ENCODE measurements around the gene ACOT13. TPM values are rescaled to one million over a fixed set of nuclear protein-coding genes. Genes with fewer than 3 reads are reported as not detected.
A peak's percentile ranks its signal among the peaks of the same experiment; 100 is the strongest.
"Not testable (repeated sequence)": the region's sequence is repeated elsewhere in the genome, so short reads cannot be mapped to it uniquely, and the experiment has no call there.

ACOT13 gene
- polyA plus RNA-seq, 1 experiment: 50.3 TPM

- CTCF ChIA-PET: interaction anchor here (0.9 to 8.0 kb wide), 3 partner anchors 8 to 113 kb away, joined by 3 to 127 read pairs (median 3); no protein-coding TSS in a partner anchor
- POLR2A ChIA-PET; DNase-seq (ENCODE audit: low read depth, low spot score): not testable (repeated sequence)
These were observed 28.8 kb downstream of the ACOT13 start for GRCh38 chr6:24695635-24696034.

GRCh38 chr6:24696097-24696496 lies 29.2 kb downstream of the ACOT13 start:
- H3K27ac ChIP-seq (ENCODE audit: low read depth, low read length): no peak overlapping the region
- TF ChIP-seq, protein P1, sequence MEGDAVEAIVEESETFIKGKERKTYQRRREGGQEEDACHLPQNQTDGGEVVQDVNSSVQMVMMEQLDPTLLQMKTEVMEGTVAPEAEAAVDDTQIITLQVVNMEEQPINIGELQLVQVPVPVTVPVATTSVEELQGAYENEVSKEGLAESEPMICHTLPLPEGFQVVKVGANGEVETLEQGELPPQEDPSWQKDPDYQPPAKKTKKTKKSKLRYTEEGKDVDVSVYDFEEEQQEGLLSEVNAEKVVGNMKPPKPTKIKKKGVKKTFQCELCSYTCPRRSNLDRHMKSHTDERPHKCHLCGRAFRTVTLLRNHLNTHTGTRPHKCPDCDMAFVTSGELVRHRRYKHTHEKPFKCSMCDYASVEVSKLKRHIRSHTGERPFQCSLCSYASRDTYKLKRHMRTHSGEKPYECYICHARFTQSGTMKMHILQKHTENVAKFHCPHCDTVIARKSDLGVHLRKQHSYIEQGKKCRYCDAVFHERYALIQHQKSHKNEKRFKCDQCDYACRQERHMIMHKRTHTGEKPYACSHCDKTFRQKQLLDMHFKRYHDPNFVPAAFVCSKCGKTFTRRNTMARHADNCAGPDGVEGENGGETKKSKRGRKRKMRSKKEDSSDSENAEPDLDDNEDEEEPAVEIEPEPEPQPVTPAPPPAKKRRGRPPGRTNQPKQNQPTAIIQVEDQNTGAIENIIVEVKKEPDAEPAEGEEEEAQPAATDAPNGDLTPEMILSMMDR (IDR thresholded peaks at IDR 0.05; ENCODE audit: low read depth, low read length): no peak
- ChIA-PET POLR2A (no interaction called here), CTCF (interaction anchor here (0.9 to 8.0 kb wide), 3 partner anchors 8 to 114 kb away, joined by 3 to 127 read pairs (median 3); no protein-coding TSS in a partner anchor)
- no peaks in the 10 kb centered on the region for H3K27me3 ChIP-seq (ENCODE audit: control insufficient read depth, insufficient read depth, low read length)
- no peaks in the 10 kb centered on the region for H3K9me3 ChIP-seq (ENCODE audit: control insufficient read depth, insufficient read depth, low read length)
- DNase-seq (ENCODE audit: low read depth, low spot score): no peak
- H3K4me3 ChIP-seq (ENCODE audit: low read depth, low read length): no peak overlapping the region

More at GRCh38 chr6:24695635-24696034, 28.8 kb downstream of the ACOT13 start:
- H3K27ac ChIP-seq (ENCODE audit: low read depth, low read length); H3K9me3 ChIP-seq (ENCODE audit: control insufficient read depth, insufficient read depth, low read length); H3K27me3 ChIP-seq (ENCODE audit: control insufficient read depth, insufficient read depth, low read length); H3K4me3 ChIP-seq (ENCODE audit: low read depth, low read length): not testable (repeated sequence)
- TF ChIP-seq, protein P1 (IDR thresholded peaks at IDR 0.05; ENCODE audit: low read depth, low read length): peak; percentile 43

- Histone ChIP-seq H3K4me3 (ENCODE audit: low read depth, low read length) (no peak overlapping the region), H3K27ac (ENCODE audit: low read depth, low read length) (no peak overlapping the region), H3K27me3 (ENCODE audit: control insufficient read depth, insufficient read depth, low read length) (no peaks in the 10 kb centered on the region), H3K9me3 (ENCODE audit: control insufficient read depth, insufficient read depth, low read length) (no peaks in the 10 kb centered on the region)
- TF ChIP-seq, protein P1 (IDR thresholded peaks at IDR 0.05; ENCODE audit: low read depth, low read length): no peak
- ChIA-PET CTCF (interaction anchor here (0.6 to 4.9 kb wide), 5 partner anchors 96 to 371 kb away, joined by 3 to 31 read pairs (median 3); no protein-coding TSS in a partner anchor), POLR2A (interaction anchor here (0.6 to 0.7 kb wide), 2 partner anchors 27 to 134 kb away, joined by 4 to 5 read pairs; no protein-coding TSS in a partner anchor)
- DNase-seq (ENCODE audit: low read depth, low spot score): no peak
These were observed 32.9 kb downstream of the ACOT13 start for GRCh38 chr6:24699521-24700359.

DNA sequence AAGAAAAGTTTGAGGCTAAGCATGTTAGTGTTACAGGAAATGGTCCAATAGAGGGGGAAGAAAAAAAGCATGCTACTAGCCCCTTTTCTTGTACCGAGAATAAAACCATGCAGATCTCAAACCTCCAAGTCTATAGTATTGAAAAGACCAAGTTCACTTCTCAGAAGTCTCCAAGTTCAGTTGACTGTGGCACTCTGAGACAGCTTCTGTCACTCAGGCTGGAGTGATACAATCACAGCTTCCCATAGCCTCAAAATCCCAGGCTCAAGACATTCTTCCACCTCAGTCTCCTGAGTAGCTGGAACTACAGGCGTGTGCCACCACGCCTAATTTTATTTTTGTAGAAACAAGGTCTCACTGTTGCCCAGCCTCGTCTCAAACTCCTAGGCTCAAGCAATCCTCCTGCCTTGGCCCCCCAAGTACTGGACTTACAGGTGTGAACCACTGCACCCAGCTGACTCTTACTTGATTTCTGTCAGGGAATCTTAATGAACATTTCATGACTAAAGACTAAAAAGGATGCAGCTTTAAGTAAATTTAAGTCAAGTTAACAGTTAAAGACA lies 35.9 kb downstream of the ACOT13 start:
- Histone ChIP-seq H3K27me3 (ENCODE audit: control insufficient read depth, insufficient read depth, low read length) (no peaks in the 10 kb centered on the region), H3K27ac (ENCODE audit: low read depth, low read length) (no peak overlapping the region), H3K4me3 (ENCODE audit: low read depth, low read length) (no peak overlapping the region), H3K9me3 (ENCODE audit: control insufficient read depth, insufficient read depth, low read length) (no peaks in the 10 kb centered on the region)
- POLR2A ChIA-PET: no interaction called here
- DNase-seq (ENCODE audit: low read depth, low spot score): no peak
- CTCF ChIA-PET: interaction anchor here (2.6 to 4.9 kb wide), 2 partner anchors 119 to 122 kb away, joined by 7 to 31 read pairs; no protein-coding TSS in a partner anchor
- TF ChIP-seq, protein P1 (IDR thresholded peaks at IDR 0.05; ENCODE audit: low read depth, low read length): no peak
